ENCODE results near the gene ERCC6L. TPM values are rescaled to one million over a fixed set of nuclear protein-coding genes. Genes with fewer than 3 reads are reported as not detected.

The ERCC6L gene
- total RNA-seq = 6.6 and 9.5 TPM in 2 replicates

GRCh38 chrX:72238721-72239475, at the start of gene ERCC6L:
Gene ERCC6L (minus strand): TSS chrX:72239027. CDS start chrX:72238911, 116 bp downstream.
- no peak for DNase-seq (ENCODE audit: low read depth)
- peak within 1 kb of the TSS; percentile 58 for H3K4me3 ChIP-seq (ENCODE audit: low read depth, low read length)
- TF ChIP-seq, protein P1, sequence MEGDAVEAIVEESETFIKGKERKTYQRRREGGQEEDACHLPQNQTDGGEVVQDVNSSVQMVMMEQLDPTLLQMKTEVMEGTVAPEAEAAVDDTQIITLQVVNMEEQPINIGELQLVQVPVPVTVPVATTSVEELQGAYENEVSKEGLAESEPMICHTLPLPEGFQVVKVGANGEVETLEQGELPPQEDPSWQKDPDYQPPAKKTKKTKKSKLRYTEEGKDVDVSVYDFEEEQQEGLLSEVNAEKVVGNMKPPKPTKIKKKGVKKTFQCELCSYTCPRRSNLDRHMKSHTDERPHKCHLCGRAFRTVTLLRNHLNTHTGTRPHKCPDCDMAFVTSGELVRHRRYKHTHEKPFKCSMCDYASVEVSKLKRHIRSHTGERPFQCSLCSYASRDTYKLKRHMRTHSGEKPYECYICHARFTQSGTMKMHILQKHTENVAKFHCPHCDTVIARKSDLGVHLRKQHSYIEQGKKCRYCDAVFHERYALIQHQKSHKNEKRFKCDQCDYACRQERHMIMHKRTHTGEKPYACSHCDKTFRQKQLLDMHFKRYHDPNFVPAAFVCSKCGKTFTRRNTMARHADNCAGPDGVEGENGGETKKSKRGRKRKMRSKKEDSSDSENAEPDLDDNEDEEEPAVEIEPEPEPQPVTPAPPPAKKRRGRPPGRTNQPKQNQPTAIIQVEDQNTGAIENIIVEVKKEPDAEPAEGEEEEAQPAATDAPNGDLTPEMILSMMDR (conservative IDR thresholded peaks at IDR 0.05; ENCODE audit: low read depth, low read length) = no peak

GRCh38 chrX:72282302-72282701, 43.5 kb upstream of the ERCC6L start:
- DNase-seq (ENCODE audit: low read depth) = no peak
- TF ChIP-seq, protein P1 (conservative IDR thresholded peaks at IDR 0.05; ENCODE audit: low read depth, low read length) = no peak
- H3K4me3 ChIP-seq (ENCODE audit: low read depth, low read length) = no peak overlapping the region

DNA sequence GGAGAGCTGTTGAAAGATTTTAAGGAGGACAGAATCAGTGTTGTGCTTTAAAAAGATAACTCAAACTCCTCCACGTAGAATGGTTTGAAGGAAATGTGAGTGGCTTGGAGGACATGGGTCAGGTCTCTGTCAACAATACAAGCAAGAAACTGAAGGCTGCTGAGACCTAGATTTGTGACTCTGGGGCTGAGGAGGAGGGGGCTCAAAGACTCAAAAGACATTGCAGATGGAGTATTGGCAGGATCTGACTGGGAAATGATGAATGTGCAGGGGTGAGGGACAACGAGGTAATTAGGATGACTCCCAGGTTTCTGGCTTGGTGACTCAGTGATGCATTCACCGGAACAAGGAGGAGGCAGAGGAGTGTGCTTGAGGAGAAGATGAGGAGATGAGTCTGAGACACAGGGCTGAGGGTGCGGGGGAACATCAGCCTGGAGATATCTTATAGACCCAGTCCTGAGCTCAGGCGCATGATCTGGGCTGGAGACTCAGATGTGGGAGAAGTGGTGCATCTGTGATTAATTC, 41.6 kb upstream of the ERCC6L start:
- H3K4me3 ChIP-seq (ENCODE audit: low read depth, low read length) = no peak overlapping the region
- TF ChIP-seq, protein P1 (conservative IDR thresholded peaks at IDR 0.05; ENCODE audit: low read depth, low read length) = no peak
- DNase-seq (ENCODE audit: low read depth) = no peak

DNA sequence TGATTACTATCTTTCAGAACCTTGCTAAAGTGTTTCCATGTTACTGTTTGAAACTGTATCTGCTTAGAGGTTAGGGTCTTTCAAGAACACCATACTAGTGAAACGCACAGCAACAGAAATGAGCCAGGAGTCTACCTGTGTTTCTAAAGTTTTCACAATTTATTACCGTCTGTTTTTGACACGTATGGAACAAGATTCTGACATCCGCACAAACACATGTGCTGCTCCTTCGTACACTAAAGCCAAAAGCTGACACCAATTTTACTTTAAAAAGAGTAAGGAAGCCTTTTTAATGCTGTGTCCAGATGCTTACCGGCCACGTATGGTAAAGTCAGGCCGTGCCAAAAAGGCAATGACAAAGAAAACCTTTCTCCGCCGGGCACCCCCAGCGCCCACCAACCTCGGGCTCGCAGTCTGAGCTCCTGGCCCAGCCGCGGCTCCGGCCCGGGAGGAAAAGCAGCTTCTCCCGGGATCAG, 37.7 kb upstream of the ERCC6L start:
- DNase-seq (ENCODE audit: low read depth) = no peak
- TF ChIP-seq, protein P1 (conservative IDR thresholded peaks at IDR 0.05; ENCODE audit: low read depth, low read length) = no peak

DNA sequence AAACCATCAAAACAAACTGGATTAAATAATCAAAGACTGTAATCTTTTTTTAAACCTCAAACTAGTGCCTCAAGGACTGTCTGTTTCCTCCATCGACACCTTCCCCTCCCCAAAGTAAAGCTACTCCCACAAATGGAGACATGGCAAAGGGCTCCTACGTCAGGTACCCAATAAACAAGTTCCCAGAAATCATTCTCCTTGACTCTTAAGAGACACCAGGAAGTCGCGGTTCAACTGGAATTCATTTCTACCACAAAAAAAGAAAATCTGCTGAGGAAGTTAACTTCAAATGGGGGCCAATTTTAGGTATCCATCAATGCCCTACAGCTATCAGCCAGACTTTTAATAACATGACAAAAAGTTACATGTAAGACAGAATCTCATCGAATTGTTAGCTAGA, 35.7 kb upstream of the ERCC6L start:
- H3K4me3 ChIP-seq (ENCODE audit: low read depth, low read length) = peak overlapping the region; percentile 18
- TF ChIP-seq, protein P1 (conservative IDR thresholded peaks at IDR 0.05; ENCODE audit: low read depth, low read length) = no peak
- no peak for DNase-seq (ENCODE audit: low read depth)

More for the DNA sequence above, 37.7 kb upstream of the ERCC6L start:
- peak overlapping the region; percentile 84 for H3K4me3 ChIP-seq (ENCODE audit: low read depth, low read length)

DNA sequence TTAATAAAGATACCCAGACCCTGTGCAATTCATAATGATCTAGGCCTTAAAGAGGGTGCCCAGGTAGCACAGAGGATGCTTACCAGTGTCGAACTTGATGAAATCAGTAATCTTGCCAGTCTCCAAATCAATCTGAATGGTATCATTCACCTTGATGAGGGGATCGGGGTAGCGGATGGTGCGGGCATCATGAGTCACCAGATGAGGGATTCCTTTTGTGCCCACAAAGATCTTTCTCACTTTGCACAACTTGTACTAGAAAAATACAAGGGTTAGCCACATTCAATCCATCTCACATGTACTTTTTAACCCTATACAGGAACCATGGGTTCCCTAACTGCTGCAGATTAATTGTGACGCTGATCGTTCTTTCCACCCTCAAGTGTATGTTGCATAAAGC, 34.9 kb upstream of the ERCC6L start:
- H3K4me3 ChIP-seq (ENCODE audit: low read depth, low read length) = no peak overlapping the region
- TF ChIP-seq, protein P1 (conservative IDR thresholded peaks at IDR 0.05; ENCODE audit: low read depth, low read length) = no peak
- DNase-seq (ENCODE audit: low read depth) = no peak
